Natural killer cell treated with Interleukin-12 subunit alpha and Interleukin-12 subunit beta and Interleukin-15 and Interleukin-18, amount 100 ng/mL, for 72 hours (primary cell): ENCODE data around the gene UBR7. TPM values are rescaled to one million over a fixed set of nuclear protein-coding genes. Genes with fewer than 3 reads are reported as not detected.

Source experiments
- ATAC-seq, 2 donors: fragments of 150-1000 bp; cut with Tn5 transposase in 1 of 2; sonication (Bioruptor Pico), chemical (Tn5 transposase) in 1 of 2; 2 replicates each; pipeline ENCODE4 v1.10.0; 2021
- DNase-seq: peaks from one replicate; pipeline ENCODE4 v3.0.0; 2022; ENCODE audit warnings: low spot score
- H3K27ac Mint-ChIP-seq, 2 donors: 1 replicate in 1 of 2; 2 replicates in 1 of 2; pipeline ENCODE4 v1.8.0; 2022; ENCODE audit warnings: mixed read lengths in 2 of 2, mild to moderate bottlenecking in 1 of 2, moderate library complexity in 1 of 2
- H3K27me3 Mint-ChIP-seq, 2 donors: 1 replicate in 1 of 2; 2 replicates in 1 of 2; pipeline ENCODE4 v1.8.0; 2022; ENCODE audit warnings: mixed read lengths in 2 of 2
- H3K36me3 Mint-ChIP-seq: one replicate; pipeline ENCODE4 v1.8.0; 2022; ENCODE audit warnings: mixed read lengths
- H3K4me1 Mint-ChIP-seq, 2 donors: 1 replicate in 1 of 2; 2 replicates in 1 of 2; pipeline ENCODE4 v1.8.0; 2022; ENCODE audit warnings: low read depth in 2 of 2, mixed read lengths in 2 of 2, mild to moderate bottlenecking in 1 of 2
- H3K4me3 Mint-ChIP-seq: one replicate; pipeline ENCODE4 v1.8.0; 2022; ENCODE audit warnings: mixed read lengths
- H3K9me3 Mint-ChIP-seq: 2 replicates; pipeline ENCODE4 v1.8.0; 2022; ENCODE audit warnings: mixed read lengths
- total RNA-seq, 2 donors: library from RNA; stranded (reverse); gene quantifications; one replicate each; pipeline ENCODE4 v1.2.3, GENCODE V29; 2022

Gene UBR7
- total RNA-seq, 2 donors from 2014 or later = 31.7 to 33.1 TPM

DNA sequence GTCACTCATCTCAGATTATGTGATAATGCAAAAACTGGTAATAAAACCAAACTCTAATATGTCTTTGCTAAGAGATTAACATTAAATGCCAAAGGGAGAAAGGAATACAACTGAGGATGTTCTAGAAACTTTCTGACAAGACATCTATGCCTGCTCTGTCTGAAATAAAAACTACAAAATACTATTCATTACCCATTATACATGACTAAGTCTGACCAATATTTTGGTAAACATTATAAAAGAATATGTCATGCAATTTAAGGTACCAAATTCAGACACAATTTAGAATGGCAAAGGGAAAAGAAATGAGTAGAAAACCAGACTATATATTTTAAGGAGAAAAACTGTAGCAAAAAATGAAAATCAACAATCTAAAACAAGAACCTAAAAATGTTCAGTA, 39.5 kb downstream of the UBR7 start:
- Mint-ChIP-seq H3K27me3 (no peaks in the 10 kb centered on the region), H3K27ac (no peak overlapping the region), H3K4me1 (no peaks in the 10 kb centered on the region), H3K9me3 (no peaks in the 10 kb centered on the region), H3K4me3 (no peak overlapping the region), H3K36me3 (peaks cover 29% of the 10 kb centered on the region)
- no peak for DNase-seq
- ATAC-seq = no peak

- H3K27ac Mint-ChIP-seq = no peak overlapping the region
- ATAC-seq = no peak
- H3K36me3 Mint-ChIP-seq = peaks cover 19% of the 10 kb centered on the region
Measured at GRCh38 chr14:93249128-93249831, 42.2 kb downstream of the UBR7 start.

DNA sequence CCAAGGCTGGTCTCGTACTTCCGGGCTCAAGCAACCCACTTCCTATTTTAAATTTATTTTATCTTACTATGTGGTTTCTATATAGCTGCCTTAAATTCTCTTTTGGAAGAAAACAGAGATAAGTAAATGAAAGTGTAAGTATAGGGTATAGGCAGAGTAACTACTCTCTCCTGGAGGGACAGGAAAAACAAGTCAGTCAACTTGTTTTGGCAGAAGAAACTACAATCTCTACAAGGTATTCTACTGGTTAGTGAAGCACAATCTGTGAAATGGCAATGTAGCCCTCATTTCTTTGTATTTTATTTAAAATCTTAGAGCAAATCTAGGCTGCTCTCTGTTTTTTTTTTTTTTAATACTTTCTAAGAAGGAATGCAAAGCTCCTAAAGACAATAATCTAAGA, 55.4 kb downstream of the UBR7 start:
- H3K4me3 Mint-ChIP-seq = no peak overlapping the region
- ATAC-seq (no peak), DNase-seq (no peak)
- H3K27ac Mint-ChIP-seq = no peak overlapping the region
- no peaks in the 10 kb centered on the region for H3K27me3 Mint-ChIP-seq
- peaks cover 23 to 24% of the 10 kb centered on the region in 2 donors for H3K4me1 Mint-ChIP-seq
- peaks cover 4% of the 10 kb centered on the region for H3K36me3 Mint-ChIP-seq
- H3K9me3 Mint-ChIP-seq = no peaks in the 10 kb centered on the region

More at GRCh38 chr14:93249128-93249831, 42.2 kb downstream of the UBR7 start:
- H3K27me3 Mint-ChIP-seq = no peaks in the 10 kb centered on the region
- no peak overlapping the region for H3K4me3 Mint-ChIP-seq
- H3K9me3 Mint-ChIP-seq = no peaks in the 10 kb centered on the region
- H3K4me1 Mint-ChIP-seq = no peaks in the 10 kb centered on the region
- DNase-seq = no peak

- Mint-ChIP-seq H3K4me3 (no peak overlapping the region), H3K9me3 (no peaks in the 10 kb centered on the region), H3K4me1 (peaks cover 19 to 32% of the 10 kb centered on the region in 2 donors), H3K27ac (no peak overlapping the region), H3K36me3 (peaks cover 4% of the 10 kb centered on the region), H3K27me3 (no peaks in the 10 kb centered on the region)
- ATAC-seq (no peak), DNase-seq (no peak)
Measured at GRCh38 chr14:93263416-93263815, 56.4 kb downstream of the UBR7 start.

DNA sequence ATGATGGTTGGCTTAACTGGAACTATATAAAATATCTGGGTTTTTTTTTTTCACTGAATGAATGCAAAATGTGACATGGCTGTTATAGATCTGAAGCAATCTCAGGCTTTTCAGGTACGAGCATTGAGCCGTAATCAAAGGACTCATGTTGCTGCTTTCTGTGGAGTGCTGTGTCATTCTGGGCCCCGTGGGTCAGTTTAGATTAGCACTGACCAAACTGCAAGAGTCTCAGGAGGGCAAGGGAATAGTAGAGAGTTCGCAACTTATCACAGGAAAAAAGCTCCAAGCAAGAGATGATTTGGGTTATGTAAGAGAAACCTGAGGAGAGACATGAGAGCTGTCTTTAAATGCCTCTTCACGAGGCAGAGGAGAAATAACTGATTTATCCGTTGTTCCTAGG, 59.1 kb downstream of the UBR7 start:
- Mint-ChIP-seq H3K36me3 (peaks cover 4% of the 10 kb centered on the region), H3K27me3 (no peaks in the 10 kb centered on the region), H3K27ac (no peak overlapping the region), H3K9me3 (no peaks in the 10 kb centered on the region), H3K4me1 (peaks cover 21 to 33% of the 10 kb centered on the region in 2 donors), H3K4me3 (no peak overlapping the region)
- ATAC-seq (no peak), DNase-seq (no peak)

DNA sequence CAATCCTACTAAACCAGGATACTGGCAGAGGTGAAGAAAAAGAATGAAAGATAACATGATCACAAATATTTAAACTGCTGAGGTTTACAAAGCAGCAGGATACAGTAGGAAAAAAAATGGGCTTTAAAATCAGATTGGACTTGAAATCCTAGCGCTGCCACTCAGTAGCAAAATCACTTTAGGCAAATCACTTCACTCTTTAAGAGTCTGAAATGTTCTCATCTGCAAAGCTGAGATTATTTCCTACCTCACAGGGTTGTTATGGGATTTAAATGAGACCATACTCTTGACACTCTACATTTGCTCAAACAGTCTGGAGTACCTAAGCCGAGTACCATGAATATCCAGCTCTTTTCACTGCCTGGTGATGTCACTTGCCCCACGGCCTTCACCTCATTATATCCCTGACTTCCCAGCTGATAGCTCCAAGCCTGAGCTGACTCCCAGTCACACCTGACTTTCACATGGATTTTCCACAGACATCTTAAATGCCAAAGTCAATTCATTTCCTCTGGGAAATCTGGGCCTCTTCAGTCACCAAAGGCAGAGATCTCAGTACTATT, 60.2 kb downstream of the UBR7 start:
- peaks cover 25 to 37% of the 10 kb centered on the region in 2 donors for H3K4me1 Mint-ChIP-seq

GRCh38 chr14:93268406-93268805, 61.4 kb downstream of the UBR7 start:
- Mint-ChIP-seq H3K9me3 (no peaks in the 10 kb centered on the region), H3K36me3 (peaks cover 2% of the 10 kb centered on the region), H3K27me3 (no peaks in the 10 kb centered on the region), H3K27ac (no peak overlapping the region), H3K4me1 (peaks cover 24 to 35% of the 10 kb centered on the region in 2 donors), H3K4me3 (no peak overlapping the region)
- ATAC-seq (no peak), DNase-seq (no peak)

More for the DNA sequence above, 60.2 kb downstream of the UBR7 start:
- Mint-ChIP-seq H3K4me3 (no peak overlapping the region), H3K36me3 (peaks cover 4% of the 10 kb centered on the region), H3K27me3 (no peaks in the 10 kb centered on the region), H3K27ac (no peak overlapping the region), H3K9me3 (no peaks in the 10 kb centered on the region)
- DNase-seq = no peak
- no peak for ATAC-seq

DNA sequence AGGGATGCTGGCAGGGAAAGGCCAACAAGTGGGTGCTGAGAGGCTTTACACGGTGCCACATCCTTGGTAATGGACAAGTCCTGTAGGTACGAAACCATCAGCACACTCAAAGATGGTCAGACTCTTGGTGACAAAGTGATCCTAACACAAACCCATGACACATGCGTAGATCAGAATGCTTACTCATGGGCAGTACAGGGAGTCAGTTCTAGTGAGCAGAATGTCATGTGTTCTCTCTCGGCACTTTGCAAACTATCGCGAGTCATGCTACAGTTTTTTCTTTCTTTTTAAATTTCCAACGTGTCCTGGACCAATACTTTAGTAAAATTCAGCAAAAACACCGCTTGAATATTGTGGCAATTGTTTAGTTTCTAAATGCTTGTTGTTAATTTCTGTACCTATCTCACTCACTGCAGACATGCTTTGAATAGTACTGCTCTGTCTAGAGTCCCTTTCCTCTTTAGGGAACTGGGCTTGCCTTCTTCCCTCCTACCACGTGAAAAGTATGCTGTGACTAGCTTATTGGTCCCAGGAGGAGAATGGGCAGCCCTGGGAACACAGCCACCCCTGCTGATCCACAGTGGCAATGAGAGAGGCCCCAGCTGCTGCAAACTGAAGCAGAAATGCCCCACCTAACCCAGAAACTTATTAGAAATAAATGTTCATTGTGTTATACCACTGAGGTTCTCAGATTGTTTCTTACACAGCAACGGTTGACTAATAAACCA, 62.4 kb downstream of the UBR7 start:
- peaks cover 15 to 25% of the 10 kb centered on the region in 2 donors for H3K4me1 Mint-ChIP-seq
- H3K27me3 Mint-ChIP-seq = no peaks in the 10 kb centered on the region
- H3K36me3 Mint-ChIP-seq = no peaks in the 10 kb centered on the region
- no peak overlapping the region for H3K4me3 Mint-ChIP-seq
- ATAC-seq = no peak
- no peaks in the 10 kb centered on the region for H3K9me3 Mint-ChIP-seq
- H3K27ac Mint-ChIP-seq = no peak overlapping the region
- DNase-seq = no peak

DNA sequence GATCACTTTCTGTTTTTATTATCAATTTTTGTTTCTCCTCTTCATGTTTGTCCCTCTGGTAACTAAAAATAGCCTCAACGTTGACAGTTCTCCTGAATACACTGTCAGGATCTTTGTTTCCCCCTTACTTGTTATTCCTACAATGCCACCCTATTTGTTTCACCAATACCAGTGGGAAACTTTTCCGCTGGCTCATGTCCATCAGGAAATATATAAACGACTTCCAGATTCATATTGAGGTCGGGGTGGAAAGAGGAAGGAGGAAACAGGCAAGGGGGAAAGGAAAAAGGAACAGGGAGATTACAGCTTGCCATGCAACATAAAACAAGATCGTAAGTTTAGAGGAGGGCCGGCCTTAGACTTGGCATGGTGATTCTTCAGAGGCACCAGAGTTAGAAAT, 64.1 kb downstream of the UBR7 start:
- no peak for ATAC-seq
- DNase-seq = no peak
- Mint-ChIP-seq H3K4me3 (no peak overlapping the region), H3K9me3 (no peaks in the 10 kb centered on the region), H3K4me1 (peaks cover 14 to 23% of the 10 kb centered on the region in 2 donors), H3K27ac (no peak overlapping the region), H3K27me3 (no peaks in the 10 kb centered on the region), H3K36me3 (no peaks in the 10 kb centered on the region)

GRCh38 chr14:93274055-93274806, 67.2 kb downstream of the UBR7 start:
- Mint-ChIP-seq H3K4me3 (no peak overlapping the region), H3K27me3 (no peaks in the 10 kb centered on the region), H3K36me3 (no peaks in the 10 kb centered on the region), H3K4me1 (peaks cover 8 to 13% of the 10 kb centered on the region in 2 donors), H3K27ac (no peak overlapping the region), H3K9me3 (no peaks in the 10 kb centered on the region)
- no peak for DNase-seq
- no peak for ATAC-seq

DNA sequence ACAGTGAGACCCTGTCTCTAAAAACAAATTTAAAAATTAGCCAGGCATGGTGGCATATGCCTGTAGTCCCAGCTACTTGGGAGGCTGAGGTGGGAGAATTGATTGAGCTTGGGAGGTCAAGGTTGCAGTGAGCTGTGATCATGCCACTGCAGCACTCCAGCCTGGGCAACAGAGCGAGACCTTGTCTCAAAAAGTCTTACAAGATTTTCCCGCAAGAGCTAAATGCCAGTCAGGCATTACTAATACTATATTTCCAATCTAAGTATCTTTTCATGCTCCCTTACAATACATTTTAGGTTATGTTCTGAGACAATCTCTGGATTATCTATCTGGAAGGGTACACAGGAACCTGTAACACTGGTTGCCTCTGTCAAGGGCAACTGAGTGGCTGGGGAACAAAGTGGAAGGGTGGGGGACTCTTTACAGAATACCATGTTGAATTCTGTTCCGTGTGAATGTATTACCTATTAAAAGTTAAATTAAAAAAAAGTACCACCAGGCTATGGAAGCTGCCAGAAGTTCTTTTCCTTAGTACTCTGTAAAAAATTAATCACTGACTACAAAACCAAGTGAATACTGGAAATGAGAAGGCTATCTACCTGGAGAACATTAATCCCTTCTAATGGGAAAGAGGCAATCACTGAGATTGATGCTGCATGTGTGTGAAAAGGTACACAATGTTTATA, 69.1 kb downstream of the UBR7 start:
- no peak overlapping the region for H3K4me3 Mint-ChIP-seq
- no peak overlapping the region for H3K27ac Mint-ChIP-seq
- DNase-seq (no peak), ATAC-seq (no peak)
- peaks cover 12 to 14% of the 10 kb centered on the region in 2 donors for H3K4me1 Mint-ChIP-seq
- no peaks in the 10 kb centered on the region for H3K27me3 Mint-ChIP-seq
- H3K9me3 Mint-ChIP-seq = no peaks in the 10 kb centered on the region
- H3K36me3 Mint-ChIP-seq = no peaks in the 10 kb centered on the region
